Measurements from ENCODE around the gene SRGAP1.

DNA sequence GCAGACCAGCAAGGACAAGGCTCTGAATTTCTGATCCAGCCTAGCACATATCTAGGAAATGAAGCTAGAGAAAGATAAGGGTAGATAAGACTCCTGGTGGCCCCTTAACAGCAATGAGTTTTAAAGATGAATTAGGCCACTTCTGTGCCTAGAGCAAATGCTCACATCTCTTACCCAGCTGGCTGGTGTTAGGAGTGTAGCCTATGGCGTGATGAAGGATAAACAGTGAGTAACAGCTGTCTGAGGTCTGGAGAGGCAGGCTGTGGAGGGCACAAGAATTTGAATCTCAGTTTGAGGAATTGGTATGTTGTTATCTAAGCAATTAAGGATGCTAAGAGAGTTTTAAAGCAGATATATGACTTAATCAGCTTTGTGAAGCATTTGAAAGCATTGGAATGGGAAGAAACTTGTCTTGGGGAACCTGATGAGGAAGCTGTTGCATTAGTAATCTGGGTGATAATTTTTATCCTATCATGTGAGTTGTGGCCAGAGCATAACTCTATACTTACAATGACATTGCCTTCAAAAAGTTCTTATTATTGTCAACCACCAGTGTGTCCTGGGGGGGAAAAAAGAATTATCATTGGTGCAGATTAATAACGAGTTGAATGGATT is 161.8 kb downstream of the SRGAP1 start:
- no peak for TF ChIP-seq CTCF (IDR thresholded peaks at IDR 0.05; ENCODE audit: low read length)
- no peak for TF ChIP-seq EZH2 (IDR thresholded peaks at IDR 0.05; ENCODE audit: borderline replicate concordance, low read length)

Measured in OCI-LY1 (cell line).